Measurements from ENCODE around the gene NUCKS1. TPM values are rescaled to one million over a fixed set of nuclear protein-coding genes. Genes with fewer than 3 reads are reported as not detected.

NUCKS1 gene
- total RNA-seq, 1 experiment from 2014 or later: 237 TPM

GRCh38 chr1:205744403-205744802, 5.6 kb downstream of the NUCKS1 start:
- Histone ChIP-seq H3K79me2 (ENCODE audit: insufficient read depth, low read length) (peaks cover 97% of the 10 kb centered on the region), H3K4me1 (ENCODE audit: control insufficient read depth in 1 of 2, insufficient read depth in 2 of 2, low read length in 2 of 2) (peaks cover 14 to 27% of the 10 kb centered on the region in 2 experiments), H3K9me2 (ENCODE audit: insufficient read depth) (no peaks in the 10 kb centered on the region), H2AFZ (ENCODE audit: low read depth, low read length, poor library complexity, severe bottlenecking) (no peak overlapping the region), H3K9ac (ENCODE audit: low read length) (no peak overlapping the region), H3K27ac (ENCODE audit: low read depth, low read length) (no peak overlapping the region), H4K20me1 (ENCODE audit: insufficient read depth) (peaks cover 24% of the 10 kb centered on the region; the same call in 1 of the 2 replicates), H3K27me3 (ENCODE audit: insufficient read depth, low read length) (no peaks in the 10 kb centered on the region), H3K4me3 (replicated peaks in 1 of 2; ENCODE audit: low read depth in 1 of 2, low read length in 2 of 2) (no peak overlapping the region), H3K36me3 (ENCODE audit: control insufficient read depth in 1 of 2, insufficient read depth in 2 of 2, low read length in 2 of 2) (peaks cover 0 to 4% of the 10 kb centered on the region in 2 experiments; a peak in 1 of 4 replicates), H3K9me3 (ENCODE audit: control insufficient read depth in 1 of 2, insufficient read depth in 1 of 2, low read depth in 1 of 2, low read length in 2 of 2) (no peaks in the 10 kb centered on the region), H3K4me2 (ENCODE audit: low read length) (no peak overlapping the region)
- no peak for ATAC-seq
- no peak for DNase-seq (ENCODE audit: low read depth, low spot score)
- ChIA-PET CTCF (no interaction called here), POLR2A (no interaction called here), RAD21 (ENCODE audit: low non-redundant PET in 1 of 2, low total read pairs in 2 of 2, uncharacterized antibody in 2 of 2, unreplicated experiment in 2 of 2) (no interaction called here)
- TF ChIP-seq CEBPB (IDR thresholded peaks at IDR 0.05; ENCODE audit: low read depth) (no peak), FOSL1 (IDR thresholded peaks at IDR 0.05; ENCODE audit: low read depth) (no peak), POLR2AphosphoS5 (IDR thresholded peaks at IDR 0.05; ENCODE audit: low read depth, low read length) (no peak), REST (IDR thresholded peaks at IDR 0.05; ENCODE audit: low read depth) (no peak), TCF7L2 (IDR thresholded peaks at IDR 0.05; ENCODE audit: borderline replicate concordance, extremely low read depth, insufficient read depth, insufficient read length) (no peak), ELF1 (IDR thresholded peaks at IDR 0.05; ENCODE audit: borderline replicate concordance, low read depth) (no peak), JUND (IDR thresholded peaks at IDR 0.05) (no peak), ATF3 (IDR thresholded peaks at IDR 0.05) (no peak), RAD21 (IDR thresholded peaks at IDR 0.05; ENCODE audit: low read depth) (no peak), ZBTB33 (IDR thresholded peaks at IDR 0.05; ENCODE audit: extremely low read depth, insufficient replicate concordance, low read length) (no peak), CTCF (IDR thresholded peaks at IDR 0.05 in 2 of 3, conservative IDR thresholded peaks at IDR 0.05 in 1 of 3; ENCODE audit: borderline replicate concordance in 1 of 3, insufficient read depth in 1 of 3, low read depth in 2 of 3, low read length in 2 of 3) (no peak), SRF (IDR thresholded peaks at IDR 0.05; ENCODE audit: low read depth) (no peak), CBX3 (IDR thresholded peaks at IDR 0.05; ENCODE audit: low read depth) (no peak), SIN3A (IDR thresholded peaks at IDR 0.05; ENCODE audit: low read depth) (no peak), MAX (IDR thresholded peaks at IDR 0.05) (no peak), POLR2A (IDR thresholded peaks at IDR 0.05; ENCODE audit: borderline replicate concordance, extremely low read depth, insufficient read depth, insufficient read length) (no peak), EZH2 (IDR thresholded peaks at IDR 0.05) (no peak)
- BruUV-seq (replicated peaks): no TSS peak
- intact Hi-C loops (cut with micrococcal nuclease): no loop called here
